ENCODE measurements around the gene MRPL49.
"Not testable (repeated sequence)": the region's sequence is repeated elsewhere in the genome, so short reads cannot be mapped to it uniquely, and the experiment has no call there.

The MRPL49 gene

DNA sequence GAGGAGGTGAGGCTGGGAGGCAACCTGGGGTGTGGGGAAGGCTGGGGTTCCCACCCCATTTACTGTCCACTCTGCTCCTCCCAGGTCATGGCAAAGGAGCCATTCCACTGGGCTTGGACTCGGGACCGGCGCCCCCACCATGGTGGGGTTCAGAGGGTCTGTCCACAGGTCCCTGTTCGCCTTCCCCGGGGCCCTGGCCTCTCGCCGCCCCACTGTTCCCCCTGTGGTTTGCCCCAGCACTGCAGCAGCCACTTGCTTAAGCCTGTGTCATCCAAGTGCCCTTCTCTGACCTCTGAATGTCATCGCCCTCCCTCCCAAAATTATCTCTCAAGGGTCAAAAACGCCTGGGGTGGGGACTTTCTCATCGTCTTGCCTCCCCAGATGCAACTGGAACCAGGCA is 50.5 kb downstream of the MRPL49 start:
- no peak for DNase-seq

DNA sequence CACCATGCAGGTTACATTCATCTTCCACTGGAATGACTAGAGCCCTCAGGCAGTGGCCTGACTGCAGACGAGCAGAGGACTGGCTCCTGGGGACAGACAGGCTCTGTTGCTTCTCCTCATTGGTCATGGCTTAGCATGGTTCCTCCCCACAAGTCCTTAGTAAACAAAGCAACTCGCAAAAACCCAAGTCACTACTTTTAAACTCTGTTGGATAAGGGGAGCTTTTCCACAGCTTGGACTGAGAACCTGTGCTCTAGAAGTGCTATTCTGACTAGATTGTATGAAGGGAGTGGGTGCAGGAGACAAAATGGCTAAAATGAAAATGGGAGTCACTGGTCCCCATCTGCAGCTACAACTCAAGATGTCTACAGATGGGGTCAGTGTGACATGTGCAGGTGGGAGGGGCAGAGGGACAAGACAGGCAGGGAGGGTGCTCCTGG is 52.5 kb downstream of the MRPL49 start:
- not testable (repeated sequence) for DNase-seq
